HG03066 (cell line): Measurements from ENCODE around the gene CFB.
"Not testable (repeated sequence)": the region's sequence is repeated elsewhere in the genome, so short reads cannot be mapped to it uniquely, and the experiment has no call there.

Source experiments
- ATAC-seq: cut with Tn5 transposase; IDR thresholded peaks from one replicate; pipeline ENCODE4 v1.9.1; 2021; ENCODE audit warnings: low read depth; ENCODE audit not compliant: unreplicated experiment

Gene CFB

DNA sequence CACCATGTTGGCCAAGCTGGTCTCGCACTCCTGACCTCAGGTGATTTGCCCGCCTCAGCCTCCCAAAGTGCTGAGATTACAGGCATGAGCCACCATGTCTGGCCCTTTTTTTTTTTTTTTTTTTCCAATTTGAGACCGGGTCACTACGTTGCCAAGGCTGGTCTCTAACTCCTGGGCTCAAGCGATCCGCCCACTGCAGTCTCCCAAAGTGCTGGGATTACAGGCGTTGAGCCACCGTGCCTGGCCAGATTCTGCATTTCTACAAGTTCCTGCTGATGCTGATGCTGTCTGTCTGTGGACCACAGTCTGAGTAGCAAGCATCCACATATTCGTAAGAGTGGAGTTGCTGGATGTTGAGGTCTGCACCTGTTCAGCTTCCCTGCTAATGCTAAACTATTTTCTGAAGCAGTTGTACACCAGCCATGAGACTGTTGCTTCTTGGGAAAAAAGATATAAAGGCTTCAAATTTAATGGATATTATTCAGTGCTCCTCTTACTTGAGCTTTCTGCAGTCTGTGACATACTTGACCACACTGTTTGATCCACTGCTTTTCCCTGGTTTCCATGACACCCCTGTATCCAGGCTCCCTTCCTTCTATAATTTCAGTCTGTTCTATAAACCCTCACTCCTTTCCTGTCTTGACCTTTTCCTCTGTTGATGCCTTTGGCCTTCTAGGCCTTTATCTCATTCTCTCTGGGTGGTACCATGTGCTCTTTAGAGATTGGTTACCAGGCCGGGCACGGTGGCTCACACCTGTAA is 33.9 kb upstream of the CFB start:
- ATAC-seq: no peak

GRCh38 chr6:31915351-31915750 is 30.5 kb upstream of the CFB start:
- no peak for ATAC-seq

DNA sequence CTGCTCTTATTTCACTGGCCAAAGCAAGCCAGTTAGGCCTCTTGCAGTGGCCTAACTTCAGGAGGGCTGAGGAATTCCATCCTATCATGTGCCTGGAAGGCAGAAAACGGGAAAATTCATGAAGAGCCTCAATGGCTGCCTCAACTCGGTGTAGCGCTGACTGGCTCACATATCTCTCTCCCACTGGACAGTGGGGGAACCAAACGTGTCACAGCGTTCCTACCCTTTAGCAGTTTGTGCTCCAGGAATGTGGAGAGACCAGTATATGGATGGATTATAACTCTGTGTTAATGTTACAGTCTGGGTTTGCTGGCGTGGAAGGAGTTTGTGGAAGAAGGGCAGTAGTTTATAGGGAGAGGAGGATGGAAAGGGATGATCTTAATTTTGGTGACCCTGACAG is 30.1 kb upstream of the CFB start:
- no peak for ATAC-seq

DNA sequence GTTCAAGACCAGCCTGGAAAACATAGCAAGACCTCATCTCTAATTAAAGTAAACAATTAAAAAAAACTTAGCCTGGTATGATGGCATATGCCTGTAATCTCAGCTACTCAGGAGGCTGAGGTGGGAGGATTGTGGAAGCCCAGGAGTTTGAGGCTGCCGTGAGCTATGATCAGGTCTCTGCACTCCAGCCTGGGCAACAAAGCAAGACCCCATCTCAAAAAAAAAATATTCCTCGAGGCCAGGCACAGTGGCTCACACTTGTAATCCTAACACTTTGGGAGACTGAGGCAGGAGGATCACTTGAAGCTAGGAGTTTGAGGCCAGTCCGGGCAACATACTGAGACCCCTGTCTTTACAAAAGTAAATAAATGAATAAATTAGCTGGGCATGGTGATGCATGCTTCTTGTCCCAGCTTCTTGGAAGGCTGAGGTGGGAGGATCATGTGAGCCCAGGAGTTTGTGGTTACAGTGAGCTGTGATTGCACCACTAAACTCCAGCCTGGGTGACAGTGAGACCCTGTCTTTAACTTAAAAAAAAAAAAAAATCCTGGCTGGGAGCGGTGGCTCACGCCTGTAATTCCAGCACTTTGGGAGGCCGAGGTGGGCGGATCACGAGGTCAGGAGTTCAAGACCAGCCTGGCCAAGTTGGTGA is 27.7 kb upstream of the CFB start:
- no peak for ATAC-seq

GRCh38 chr6:31919624-31920303 is 26.1 kb upstream of the CFB start:
- ATAC-seq: no peak

DNA sequence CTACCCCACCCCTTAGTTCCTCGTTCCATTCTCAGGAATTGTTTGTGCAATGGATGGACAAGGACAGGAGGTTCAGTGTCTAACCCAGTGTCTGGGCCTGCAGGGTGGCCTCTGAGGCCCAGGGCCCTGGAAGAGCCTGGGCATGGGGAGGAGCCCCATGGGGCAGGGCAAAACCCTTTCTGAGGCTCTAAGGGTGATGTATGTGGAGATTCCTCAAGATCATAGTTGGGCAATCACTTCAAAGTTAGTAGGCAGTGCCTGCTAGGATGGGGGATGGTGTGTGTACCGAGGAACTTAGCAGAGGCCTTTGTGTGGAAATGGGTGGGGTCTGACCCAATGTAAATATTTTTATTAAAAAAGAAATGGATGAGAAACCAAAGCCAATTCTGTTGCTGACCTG is 25.1 kb upstream of the CFB start:
- no peak for ATAC-seq

DNA sequence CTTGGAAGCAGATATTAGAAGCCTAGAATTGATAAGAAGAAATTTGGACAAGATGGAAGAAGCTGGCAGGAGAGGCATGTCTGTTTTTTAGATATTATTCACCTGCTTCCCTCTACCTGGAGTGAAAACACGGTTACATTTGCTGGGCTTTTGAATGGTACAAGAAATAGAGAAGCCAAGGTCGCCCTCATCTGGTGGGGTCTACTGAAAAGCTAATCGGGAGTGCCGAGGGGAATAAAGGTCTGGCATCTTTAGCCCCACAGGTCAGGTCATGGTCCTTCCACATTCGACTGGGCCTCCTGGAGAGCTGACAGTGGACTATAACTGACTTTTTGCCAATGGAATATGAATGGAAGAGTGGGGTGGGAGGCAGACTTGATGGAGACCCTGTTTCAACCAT is 23.0 kb upstream of the CFB start:
- no peak for ATAC-seq

DNA sequence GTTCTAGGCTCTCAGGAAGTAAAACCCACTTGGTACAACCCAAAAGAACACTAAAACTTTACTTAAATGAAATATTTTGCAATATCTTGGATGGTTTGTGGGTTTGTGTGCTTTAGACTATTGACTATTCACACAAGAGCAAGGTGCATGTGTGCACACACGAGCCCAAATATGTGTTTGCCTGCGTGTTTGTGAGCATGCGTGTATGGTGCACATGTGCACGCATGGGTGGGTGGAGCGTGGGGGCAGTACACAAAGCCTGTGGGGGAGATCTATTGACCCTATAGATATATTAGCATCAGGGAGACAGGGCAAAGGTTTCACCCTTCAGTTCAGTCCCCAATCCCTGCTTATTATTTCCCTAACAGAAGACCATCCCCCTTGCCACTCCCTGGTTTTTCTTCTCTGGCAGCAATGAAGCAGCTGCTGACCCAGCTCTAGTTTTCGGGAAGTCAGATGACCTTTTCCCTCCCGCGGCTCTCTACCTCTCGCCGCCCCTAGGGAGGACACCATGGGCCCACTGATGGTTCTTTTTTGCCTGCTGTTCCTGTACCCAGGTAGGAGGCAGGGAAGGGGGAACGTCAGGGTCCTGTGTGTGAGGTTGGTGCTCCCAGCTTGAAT is 18.5 kb upstream of the CFB start, which contains the start of gene C2:
Gene C2 (plus strand): TSS at position 476 of the 621 bp plus-strand sequence. CDS start 36 bp downstream, at position 512.
- ATAC-seq: no peak

DNA sequence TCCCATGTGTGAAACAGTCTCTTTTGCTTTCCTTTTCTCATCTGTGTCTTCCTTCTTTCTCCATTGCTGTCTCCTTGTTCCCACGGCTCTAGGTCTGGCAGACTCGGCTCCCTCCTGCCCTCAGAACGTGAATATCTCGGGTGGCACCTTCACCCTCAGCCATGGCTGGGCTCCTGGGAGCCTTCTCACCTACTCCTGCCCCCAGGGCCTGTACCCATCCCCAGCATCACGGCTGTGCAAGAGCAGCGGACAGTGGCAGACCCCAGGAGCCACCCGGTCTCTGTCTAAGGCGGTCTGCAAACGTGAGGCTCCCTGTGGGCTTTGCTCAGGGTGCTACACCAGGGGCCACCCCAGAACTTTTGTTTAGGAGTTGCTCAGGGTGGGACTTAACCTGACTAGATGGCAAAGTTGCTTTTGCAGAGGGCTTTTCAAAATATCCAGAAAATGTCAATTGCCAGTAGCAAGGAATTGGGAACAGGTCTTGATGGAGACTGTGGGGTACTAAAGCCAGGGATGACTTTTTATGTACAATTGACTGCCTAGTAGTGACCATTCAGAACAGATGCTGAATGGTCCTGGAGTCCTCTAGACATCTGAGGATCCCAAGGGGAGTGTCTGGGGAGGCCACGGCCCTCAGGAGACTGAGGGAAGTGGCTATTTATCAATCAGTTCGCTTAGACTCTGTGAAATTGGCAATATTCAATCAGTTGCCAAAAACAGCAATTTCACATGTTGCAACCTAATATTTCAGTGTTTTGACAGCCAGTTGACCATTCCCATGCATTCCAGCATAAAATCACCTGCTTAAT is 17.8 kb upstream of the CFB start:
- no peak for ATAC-seq

DNA sequence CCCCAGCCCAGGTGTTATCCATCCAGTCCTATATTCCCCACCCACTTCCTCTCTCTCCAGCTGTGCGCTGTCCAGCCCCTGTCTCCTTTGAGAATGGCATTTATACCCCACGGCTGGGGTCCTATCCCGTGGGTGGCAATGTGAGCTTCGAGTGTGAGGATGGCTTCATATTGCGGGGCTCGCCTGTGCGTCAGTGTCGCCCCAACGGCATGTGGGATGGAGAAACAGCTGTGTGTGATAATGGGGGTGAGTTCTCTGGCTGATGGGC is 17.3 kb upstream of the CFB start:
- ATAC-seq: no peak

GRCh38 chr6:31930962-31931361 is 14.9 kb upstream of the CFB start:
- ATAC-seq: no peak

GRCh38 chr6:31932137-31932536 is 13.8 kb upstream of the CFB start:
- not testable (repeated sequence) for ATAC-seq

DNA sequence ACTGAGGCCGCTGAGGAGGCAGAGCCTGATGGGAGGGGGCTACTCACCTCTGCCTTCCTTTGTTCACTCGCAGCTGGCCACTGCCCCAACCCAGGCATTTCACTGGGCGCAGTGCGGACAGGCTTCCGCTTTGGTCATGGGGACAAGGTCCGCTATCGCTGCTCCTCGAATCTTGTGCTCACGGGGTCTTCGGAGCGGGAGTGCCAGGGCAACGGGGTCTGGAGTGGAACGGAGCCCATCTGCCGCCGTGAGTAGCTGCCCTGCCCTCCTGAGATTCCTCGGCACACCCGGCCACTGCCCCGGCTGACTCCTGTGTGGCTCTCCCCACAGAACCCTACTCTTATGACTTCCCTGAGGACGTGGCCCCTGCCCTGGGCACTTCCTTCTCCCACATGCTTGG is 12.4 kb upstream of the CFB start:
- ATAC-seq: no peak

- ATAC-seq: no peak
These were observed 10.9 kb upstream of the CFB start for GRCh38 chr6:31935021-31935420.

GRCh38 chr6:31935823-31936222 is 10.1 kb upstream of the CFB start:
- ATAC-seq: no peak

DNA sequence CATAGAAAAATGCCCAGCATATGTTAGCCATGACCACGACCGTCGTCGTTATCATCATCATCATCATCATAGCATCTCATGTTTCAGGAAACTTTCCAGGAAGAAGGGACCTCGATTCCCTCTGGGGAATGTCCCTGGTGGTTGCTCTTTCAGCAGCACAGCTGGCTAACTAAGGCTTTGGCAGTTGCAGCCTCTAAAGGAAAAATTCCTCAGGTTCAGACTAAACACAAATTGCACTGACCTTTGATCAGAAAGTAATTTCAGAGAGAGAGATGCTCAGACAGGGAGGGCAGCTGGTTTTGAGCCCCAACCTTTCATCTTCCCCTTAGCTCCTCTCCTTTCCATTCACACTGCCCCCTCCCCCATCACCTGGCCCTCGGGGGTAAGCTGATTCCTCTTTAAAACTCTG is 5.6 kb upstream of the CFB start:
- ATAC-seq: no peak

GRCh38 chr6:31943742-31944141 is 2.2 kb upstream of the CFB start:
- no peak for ATAC-seq

DNA sequence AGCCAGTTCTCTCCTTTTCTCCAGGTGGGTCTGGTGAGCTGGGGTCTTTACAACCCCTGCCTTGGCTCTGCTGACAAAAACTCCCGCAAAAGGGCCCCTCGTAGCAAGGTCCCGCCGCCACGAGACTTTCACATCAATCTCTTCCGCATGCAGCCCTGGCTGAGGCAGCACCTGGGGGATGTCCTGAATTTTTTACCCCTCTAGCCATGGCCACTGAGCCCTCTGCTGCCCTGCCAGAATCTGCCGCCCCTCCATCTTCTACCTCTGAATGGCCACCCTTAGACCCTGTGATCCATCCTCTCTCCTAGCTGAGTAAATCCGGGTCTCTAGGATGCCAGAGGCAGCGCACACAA is 765 bp upstream of the CFB start:
- no peak for ATAC-seq

DNA sequence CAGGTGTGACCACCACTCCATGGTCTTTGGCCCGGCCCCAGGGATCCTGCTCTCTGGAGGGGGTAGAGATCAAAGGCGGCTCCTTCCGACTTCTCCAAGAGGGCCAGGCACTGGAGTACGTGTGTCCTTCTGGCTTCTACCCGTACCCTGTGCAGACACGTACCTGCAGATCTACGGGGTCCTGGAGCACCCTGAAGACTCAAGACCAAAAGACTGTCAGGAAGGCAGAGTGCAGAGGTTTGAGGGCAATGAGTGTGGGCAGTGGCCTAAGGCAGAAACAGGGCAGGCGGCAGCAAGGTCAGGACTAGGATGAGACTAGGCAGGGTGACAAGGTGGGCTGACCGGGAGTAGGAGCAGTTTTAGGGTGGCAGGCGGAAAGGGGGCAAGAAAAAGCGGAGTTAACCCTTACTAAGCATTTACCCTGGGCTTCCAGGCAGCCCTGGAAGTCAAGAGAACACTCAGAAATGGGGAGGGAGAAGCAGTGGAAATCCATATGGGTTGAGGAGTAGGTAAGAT is 533 bp downstream of the CFB start:
- ATAC-seq: no peak

GRCh38 chr6:31947070-31947675 is 1.3 kb downstream of the CFB start:
- no peak for ATAC-seq
